ENCODE data around the gene TBC1D5.
"Not testable (repeated sequence)": the region's sequence is repeated elsewhere in the genome, so short reads cannot be mapped to it uniquely, and the experiment has no call there.

The TBC1D5 gene

GRCh38 chr3:17507480-17507879, 235.0 kb downstream of the TBC1D5 start:
- Histone ChIP-seq H3K4me3 (ENCODE audit: low read depth, low read length) (no peak overlapping the region), H3K27me3 (replicated peaks) (no peaks in the 10 kb centered on the region), H3K36me3 (replicated peaks) (no peaks in the 10 kb centered on the region), H3K27ac (no peak overlapping the region)
- TF ChIP-seq CTCF (IDR thresholded peaks at IDR 0.05; ENCODE audit: low read depth, low read length, missing control alignments), result no peak
- no peak for DNase-seq
- in situ Hi-C loops (cut with HindIII; ENCODE audit: low pct_ligation_motif_present, low sequenced_read_pairs), result no loop called here

GRCh38 chr3:17505856-17506255, 236.6 kb downstream of the TBC1D5 start:
- no peak for DNase-seq
- no peaks in the 10 kb centered on the region for H3K36me3 ChIP-seq (replicated peaks)
- no peak for TF ChIP-seq CTCF (IDR thresholded peaks at IDR 0.05; ENCODE audit: low read depth, low read length, missing control alignments)
- no peak overlapping the region for H3K27ac ChIP-seq
- in situ Hi-C loops (cut with HindIII; ENCODE audit: low pct_ligation_motif_present, low sequenced_read_pairs), result no loop called here
- H3K27me3 ChIP-seq (replicated peaks), result no peaks in the 10 kb centered on the region
- H3K4me3 ChIP-seq (ENCODE audit: low read depth, low read length), result no peak overlapping the region

- in situ Hi-C loops (cut with HindIII; ENCODE audit: low pct_ligation_motif_present, low sequenced_read_pairs), result no loop called here
- H3K4me3 ChIP-seq (ENCODE audit: low read depth, low read length), result no peak overlapping the region
Observed at GRCh38 chr3:17501745-17502144, 240.7 kb downstream of the TBC1D5 start.

GRCh38 chr3:17500618-17501017, 241.8 kb downstream of the TBC1D5 start:
- Histone ChIP-seq H3K4me3 (ENCODE audit: low read depth, low read length) (no peak overlapping the region), H3K36me3 (replicated peaks) (no peaks in the 10 kb centered on the region), H3K27ac (no peak overlapping the region), H3K27me3 (replicated peaks) (no peaks in the 10 kb centered on the region)
- no peak for TF ChIP-seq CTCF (IDR thresholded peaks at IDR 0.05; ENCODE audit: low read depth, low read length, missing control alignments)
- in situ Hi-C loops (cut with HindIII; ENCODE audit: low pct_ligation_motif_present, low sequenced_read_pairs), result no loop called here
- no peak for DNase-seq

More at GRCh38 chr3:17501745-17502144, 240.7 kb downstream of the TBC1D5 start:
- DNase-seq, result no peak
- Histone ChIP-seq H3K27ac (no peak overlapping the region), H3K36me3 (replicated peaks) (no peaks in the 10 kb centered on the region), H3K27me3 (replicated peaks) (no peaks in the 10 kb centered on the region)
- TF ChIP-seq CTCF (IDR thresholded peaks at IDR 0.05; ENCODE audit: low read depth, low read length, missing control alignments), result no peak

DNA sequence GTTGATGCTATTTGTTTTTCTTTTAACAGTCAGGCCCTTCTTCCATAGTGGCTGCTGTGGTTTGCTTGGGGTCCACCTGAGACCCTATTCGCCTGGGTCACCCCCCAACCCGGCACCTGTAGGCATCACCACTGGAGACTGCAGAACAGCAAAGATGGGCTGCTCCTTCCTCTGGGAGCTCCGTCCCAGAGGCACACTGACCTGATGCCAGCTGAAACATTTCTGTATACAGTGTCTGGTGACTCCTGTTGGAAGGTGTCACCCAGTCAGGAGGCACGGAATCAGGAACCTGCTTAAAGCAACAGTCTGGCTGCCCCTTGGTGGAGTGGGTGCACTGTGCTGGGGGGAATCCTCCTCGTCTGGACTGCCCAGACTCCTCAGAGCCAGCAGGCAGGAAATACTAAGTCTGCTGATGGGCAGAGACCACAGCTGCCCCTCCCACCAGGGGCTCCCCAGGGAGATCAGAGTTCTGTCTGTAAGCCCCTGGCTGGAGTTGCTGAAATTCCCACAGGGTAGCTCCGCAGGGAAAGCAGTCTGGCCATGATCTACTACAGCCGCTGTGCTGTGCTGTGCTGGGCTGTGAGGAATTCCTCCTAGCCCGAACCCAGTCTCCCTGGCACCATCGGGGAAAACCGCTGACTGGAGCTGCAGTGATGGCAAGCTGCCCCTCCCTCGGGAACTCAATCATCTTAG, 248.2 kb downstream of the TBC1D5 start:
- Histone ChIP-seq H3K4me3 (ENCODE audit: low read depth, low read length) (no peak overlapping the region), H3K36me3 (replicated peaks) (no peaks in the 10 kb centered on the region), H3K27me3 (replicated peaks) (no peaks in the 10 kb centered on the region), H3K27ac (no peak overlapping the region)
- peak; percentile 14 for DNase-seq
- TF ChIP-seq CTCF (IDR thresholded peaks at IDR 0.05; ENCODE audit: low read depth, low read length, missing control alignments), result no peak
- in situ Hi-C loops (cut with HindIII; ENCODE audit: low pct_ligation_motif_present, low sequenced_read_pairs), result no loop called here

DNA sequence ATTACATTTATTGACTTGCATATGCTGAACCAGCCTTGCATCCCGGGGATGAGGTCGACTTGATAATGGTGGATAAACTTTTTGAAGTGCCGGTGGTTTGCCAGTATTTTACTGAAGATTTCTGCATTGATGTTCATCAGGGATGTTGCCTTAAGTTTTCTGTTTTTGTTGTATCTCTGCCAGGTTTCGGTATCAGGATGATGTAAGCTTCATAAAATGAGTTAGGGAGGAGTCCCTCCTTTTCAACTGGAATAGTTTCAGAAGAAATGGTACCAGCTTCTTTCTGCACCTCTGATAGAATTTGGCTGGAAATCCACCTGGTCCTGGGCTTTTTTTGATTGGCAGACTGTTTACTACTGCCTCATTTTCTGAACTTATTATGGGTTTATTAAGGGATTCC, 250.8 kb downstream of the TBC1D5 start:
- Histone ChIP-seq H3K36me3 (replicated peaks) (no peaks in the 10 kb centered on the region), H3K27ac (no peak overlapping the region), H3K27me3 (replicated peaks) (no peaks in the 10 kb centered on the region), H3K4me3 (ENCODE audit: low read depth, low read length) (no peak overlapping the region)
- DNase-seq, result peak; percentile 81
- no peak for TF ChIP-seq CTCF (IDR thresholded peaks at IDR 0.05; ENCODE audit: low read depth, low read length, missing control alignments)
- in situ Hi-C loops (cut with HindIII; ENCODE audit: low pct_ligation_motif_present, low sequenced_read_pairs), result no loop called here

- H3K27ac ChIP-seq; DNase-seq; H3K4me3 ChIP-seq (ENCODE audit: low read depth, low read length); H3K27me3 ChIP-seq (replicated peaks); H3K36me3 ChIP-seq (replicated peaks); in situ Hi-C loops (cut with HindIII; ENCODE audit: low pct_ligation_motif_present, low sequenced_read_pairs): not testable (repeated sequence)
Observed at GRCh38 chr3:17491190-17491589, 251.2 kb downstream of the TBC1D5 start.
